Measurements from ENCODE around the gene MS4A5.
"Not testable (repeated sequence)": the region's sequence is repeated elsewhere in the genome, so short reads cannot be mapped to it uniquely, and the experiment has no call there.

The MS4A5 gene

GRCh38 chr11:60429272-60429671 lies at the start of gene MS4A5:
Gene MS4A5, plus strand, starts transcription at chr11:60429572. Its CDS starts 103 bp downstream, at chr11:60429675.
- no peak for DNase-seq (ENCODE audit: low spot score)

GRCh38 chr11:60389279-60389910 lies 40.0 kb upstream of the MS4A5 start:
- DNase-seq (ENCODE audit: low spot score) = no peak

GRCh38 chr11:60390419-60390818 lies 39.0 kb upstream of the MS4A5 start:
- no peak for DNase-seq (ENCODE audit: low spot score)

GRCh38 chr11:60392361-60392760 lies 37.0 kb upstream of the MS4A5 start:
- no peak for DNase-seq (ENCODE audit: low spot score)

GRCh38 chr11:60393016-60393415 lies 36.4 kb upstream of the MS4A5 start:
- DNase-seq (ENCODE audit: low spot score) = no peak

- DNase-seq (ENCODE audit: low spot score) = no peak
Observed at GRCh38 chr11:60394666-60395380, 34.5 kb upstream of the MS4A5 start.

- no peak for DNase-seq (ENCODE audit: low spot score)
Observed at GRCh38 chr11:60396382-60396781, 33.0 kb upstream of the MS4A5 start, which contains the start of gene MS4A14. Gene MS4A14, plus strand, starts transcription at chr11:60396459. Its CDS starts 120 bp downstream, at chr11:60396579.

GRCh38 chr11:60396799-60397198 lies 32.6 kb upstream of the MS4A5 start:
- no peak for DNase-seq (ENCODE audit: low spot score)

- no peak for DNase-seq (ENCODE audit: low spot score)
Observed at GRCh38 chr11:60420015-60420414, 9.4 kb upstream of the MS4A5 start.

- DNase-seq (ENCODE audit: low spot score) = no peak
Observed at GRCh38 chr11:60422609-60423008, 6.8 kb upstream of the MS4A5 start.

GRCh38 chr11:60428517-60428916 lies 855 bp upstream of the MS4A5 start:
- no peak for DNase-seq (ENCODE audit: low spot score)

- no peak for DNase-seq (ENCODE audit: low spot score)
Observed at GRCh38 chr11:60431251-60431650, 1.9 kb downstream of the MS4A5 start.

GRCh38 chr11:60433401-60433800 lies 4.0 kb downstream of the MS4A5 start:
- DNase-seq (ENCODE audit: low spot score) = no peak

- DNase-seq (ENCODE audit: low spot score) = no peak
Observed at GRCh38 chr11:60447070-60447469, 17.7 kb downstream of the MS4A5 start.

- no peak for DNase-seq (ENCODE audit: low spot score)
Observed at GRCh38 chr11:60447846-60448245, 18.5 kb downstream of the MS4A5 start.

- DNase-seq (ENCODE audit: low spot score) = not testable (repeated sequence)
Observed at GRCh38 chr11:60451185-60451584, 21.8 kb downstream of the MS4A5 start.

GRCh38 chr11:60454212-60454611 lies 24.8 kb downstream of the MS4A5 start:
- no peak for DNase-seq (ENCODE audit: low spot score)

- peak; percentile 16 for DNase-seq (ENCODE audit: low spot score)
Observed at GRCh38 chr11:60455531-60456042, 26.2 kb downstream of the MS4A5 start, which contains the start of gene MS4A1. Gene MS4A1, plus strand, starts transcription at chr11:60455847. Its CDS starts 6,528 bp downstream, at chr11:60462375.

GRCh38 chr11:60457576-60457975 lies 28.2 kb downstream of the MS4A5 start:
- DNase-seq (ENCODE audit: low spot score) = no peak

- no peak for DNase-seq (ENCODE audit: low spot score)
Observed at GRCh38 chr11:60459345-60459744, 30.0 kb downstream of the MS4A5 start.

- DNase-seq (ENCODE audit: low spot score) = no peak
Observed at GRCh38 chr11:60468829-60469228, 39.5 kb downstream of the MS4A5 start.

- no peak for DNase-seq (ENCODE audit: low spot score)
Observed at GRCh38 chr11:60469723-60470122, 40.4 kb downstream of the MS4A5 start.

GRCh38 chr11:60477035-60477445 lies 47.7 kb downstream of the MS4A5 start:
- no peak for DNase-seq (ENCODE audit: low spot score)
